Measurements from ENCODE around the gene NAALADL2. TPM values are rescaled to one million over a fixed set of nuclear protein-coding genes. Genes with fewer than 3 reads are reported as not detected.
"Not testable (repeated sequence)": the region's sequence is repeated elsewhere in the genome, so short reads cannot be mapped to it uniquely, and the experiment has no call there.

NAALADL2 gene
- total RNA-seq, 4 donors from 2014 or later: 3.8 to 20.3 (median 8.6) TPM

DNA sequence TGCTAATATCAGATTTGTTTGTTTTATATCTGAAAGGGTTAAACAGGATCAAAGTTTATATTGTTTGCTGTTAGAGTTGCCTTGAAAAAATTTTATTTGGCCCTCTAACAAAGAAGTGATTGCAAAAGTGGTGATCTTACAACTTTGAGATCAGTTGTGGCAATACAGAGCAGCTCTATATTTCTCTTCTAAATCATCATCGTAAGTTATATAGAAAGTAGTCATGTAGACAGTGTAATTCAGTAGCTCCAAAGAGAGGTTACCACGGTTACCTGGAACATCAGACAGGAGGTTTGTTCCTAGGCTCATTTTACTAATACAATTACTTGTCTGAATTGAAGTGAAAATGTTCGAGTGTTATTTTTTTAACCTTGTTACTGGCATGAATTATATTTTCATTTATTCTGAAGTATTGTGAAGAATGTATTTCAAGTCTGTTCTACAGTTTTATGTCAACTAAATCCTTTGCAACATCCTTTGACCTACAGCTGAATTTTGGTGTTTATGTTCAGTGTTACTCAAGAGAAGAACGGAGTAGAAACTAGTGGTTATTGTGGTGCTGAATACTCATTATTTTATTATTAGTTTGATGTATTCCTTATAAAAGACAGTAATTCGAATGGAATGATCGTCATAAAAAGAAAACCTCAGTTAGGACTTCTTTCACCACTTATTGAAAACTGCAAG lies 214.2 kb downstream of the NAALADL2 start:
- Histone ChIP-seq H3K36me3 (no peaks in the 10 kb centered on the region), H3K27me3 (no peaks in the 10 kb centered on the region), H3K9me3 (no peaks in the 10 kb centered on the region), H3K4me1 (peaks cover 0 to 5% (median 0%) of the 10 kb centered on the region in 4 donors), H3K4me3 (no peak overlapping the region), H3K27ac (replicated peaks in 1 of 4) (no peak overlapping the region)
- TF ChIP-seq POLR2A (IDR thresholded peaks at IDR 0.05; ENCODE audit: low read depth): no peak
- no peak for TF ChIP-seq EP300 (IDR thresholded peaks at IDR 0.05)
- no peak for TF ChIP-seq CTCF (IDR thresholded peaks at IDR 0.05)
- no peak for TF ChIP-seq POLR2AphosphoS5 (IDR thresholded peaks at IDR 0.05)
- 61% methylated on average over 6 of the region's 6 CpGs for WGBS
- no peak for DNase-seq (ENCODE audit: extremely low spot score)
- intact Hi-C loops (cut with DNase I): no loop called here

- no peak overlapping the region for H3K4me3 ChIP-seq
- DNase-seq (ENCODE audit: extremely low spot score): no peak
- no peaks in the 10 kb centered on the region for H3K36me3 ChIP-seq
- no peaks in the 10 kb centered on the region for H3K27me3 ChIP-seq
- peaks cover 0 to 5% (median 0%) of the 10 kb centered on the region in 4 donors for H3K4me1 ChIP-seq
- TF ChIP-seq CTCF (IDR thresholded peaks at IDR 0.05): no peak
- TF ChIP-seq POLR2AphosphoS5 (IDR thresholded peaks at IDR 0.05): no peak
- TF ChIP-seq EP300 (IDR thresholded peaks at IDR 0.05): no peak
- no peak for TF ChIP-seq POLR2A (IDR thresholded peaks at IDR 0.05; ENCODE audit: low read depth)
- intact Hi-C loops (cut with DNase I): no loop called here
- no peaks in the 10 kb centered on the region for H3K9me3 ChIP-seq
- no peak overlapping the region for H3K27ac ChIP-seq (replicated peaks in 1 of 4)
These were observed 216.1 kb downstream of the NAALADL2 start for GRCh38 chr3:175075269-175075668.

GRCh38 chr3:175077216-175077615 lies 218.1 kb downstream of the NAALADL2 start:
- intact Hi-C loops (cut with DNase I): no loop called here
- Histone ChIP-seq H3K27me3 (no peaks in the 10 kb centered on the region), H3K4me3 (no peak overlapping the region), H3K4me1 (peaks cover 0 to 5% (median 0%) of the 10 kb centered on the region in 4 donors), H3K27ac (replicated peaks in 1 of 4) (no peak overlapping the region), H3K36me3 (no peaks in the 10 kb centered on the region), H3K9me3 (no peaks in the 10 kb centered on the region)
- DNase-seq (ENCODE audit: extremely low spot score): no peak
- 60% methylated on average over 3 of the region's 3 CpGs for WGBS
- no peak for TF ChIP-seq CTCF (IDR thresholded peaks at IDR 0.05)
- no peak for TF ChIP-seq POLR2AphosphoS5 (IDR thresholded peaks at IDR 0.05)
- TF ChIP-seq EP300 (IDR thresholded peaks at IDR 0.05): no peak
- TF ChIP-seq POLR2A (IDR thresholded peaks at IDR 0.05; ENCODE audit: low read depth): no peak

DNA sequence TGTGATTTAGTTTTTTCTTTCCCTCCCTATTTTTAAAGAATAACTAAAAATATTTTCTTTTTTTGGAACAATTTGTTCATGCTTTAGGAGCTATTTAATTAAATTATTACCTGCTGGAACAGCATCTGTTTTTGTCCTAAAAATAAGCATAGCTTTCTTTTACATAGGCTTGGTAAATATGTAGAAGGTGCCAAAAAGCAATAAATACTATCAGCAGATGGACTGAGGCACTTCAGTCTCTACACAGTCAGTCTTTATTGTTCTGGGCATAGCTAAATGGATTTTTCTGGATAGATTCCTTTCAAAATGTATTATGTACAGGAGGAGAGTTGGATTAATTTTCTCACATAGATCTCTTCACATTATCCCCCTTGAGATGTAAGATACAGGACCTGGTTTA lies 223.5 kb downstream of the NAALADL2 start:
- no peak for TF ChIP-seq EP300 (IDR thresholded peaks at IDR 0.05)
- TF ChIP-seq POLR2A (IDR thresholded peaks at IDR 0.05; ENCODE audit: low read depth): no peak
- TF ChIP-seq CTCF (IDR thresholded peaks at IDR 0.05): no peak
- no peak for TF ChIP-seq POLR2AphosphoS5 (IDR thresholded peaks at IDR 0.05)
- no peaks in the 10 kb centered on the region for H3K4me1 ChIP-seq
- H3K27me3 ChIP-seq: no peaks in the 10 kb centered on the region
- no peak for DNase-seq (ENCODE audit: extremely low spot score)
- intact Hi-C loops (cut with DNase I): no loop called here
- H3K36me3 ChIP-seq: no peaks in the 10 kb centered on the region
- H3K9me3 ChIP-seq: no peaks in the 10 kb centered on the region
- H3K27ac ChIP-seq (replicated peaks in 1 of 4): no peak overlapping the region
- H3K4me3 ChIP-seq: no peak overlapping the region

DNA sequence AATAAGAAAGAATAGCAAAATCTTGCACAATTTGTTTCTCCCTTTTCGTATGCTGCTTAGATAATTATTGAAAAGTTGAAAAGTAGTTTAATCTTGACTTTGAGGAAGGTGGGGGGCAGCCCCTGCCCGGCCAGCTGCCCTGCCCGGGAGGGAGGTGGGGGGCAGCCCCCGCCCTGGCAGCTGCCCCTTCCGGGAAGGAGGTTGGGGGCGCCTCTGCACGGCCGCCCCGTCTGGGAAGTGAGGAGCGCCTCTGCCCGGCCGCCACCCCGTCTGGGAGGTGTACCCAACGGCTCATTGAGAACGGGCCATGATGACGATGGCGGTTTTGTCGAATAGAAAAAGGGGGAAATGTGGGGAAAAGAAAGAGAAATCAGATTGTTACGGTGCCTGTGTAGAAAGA lies 228.0 kb downstream of the NAALADL2 start:
- 86% methylated on average over 14 of the region's 19 CpGs for WGBS

More for the DNA sequence above, 228.0 kb downstream of the NAALADL2 start:
- H3K4me3 ChIP-seq; intact Hi-C loops (cut with DNase I); H3K27me3 ChIP-seq; DNase-seq (ENCODE audit: extremely low spot score); H3K9me3 ChIP-seq; H3K36me3 ChIP-seq; H3K4me1 ChIP-seq; H3K27ac ChIP-seq (replicated peaks in 1 of 4): not testable (repeated sequence)
